Neutrophil (primary cell): ENCODE measurements around the gene GXYLT1.

ENCODE experiments used
- H3K27ac ChIP-seq: fragments of 200-600 bp; sonication (generic); 2 replicates; pipeline ENCODE4 v1.5.1; 2016; ENCODE audit warnings: mild to moderate bottlenecking, moderate library complexity
- H3K27me3 ChIP-seq: fragments of 200-600 bp; sonication (generic); 2 replicates; pipeline ENCODE4 v1.6.0; 2016; ENCODE audit warnings: mild to moderate bottlenecking
- H3K36me3 ChIP-seq: fragments of 200-600 bp; sonication (generic); 2 replicates; pipeline ENCODE4 v1.5.1; 2017
- H3K4me1 ChIP-seq, 2 experiments: fragments of 200-600 bp in 1 of 2; sonication (generic) in 1 of 2; 1 replicate in 1 of 2; 2 replicates in 1 of 2; pipeline versions ENCODE4 v1.5.1 to v1.6.1; 2013 to 2016; ENCODE audit warnings: low read depth in 1 of 2, low read length in 1 of 2, mild to moderate bottlenecking in 1 of 2, moderate library complexity in 1 of 2; ENCODE audit not compliant: control insufficient read depth in 1 of 2, insufficient read depth in 1 of 2
- H3K4me3 ChIP-seq, 2 experiments: fragments of 200-600 bp in 1 of 2; sonication (generic) in 1 of 2; 1 replicate in 1 of 2; 2 replicates in 1 of 2; pipeline ENCODE4 v1.5.1; 2013 to 2016; ENCODE audit warnings: low read depth in 1 of 2, low read length in 1 of 2, mild to moderate bottlenecking in 1 of 2, moderate library complexity in 1 of 2
- H3K9me3 ChIP-seq: fragments of 200-600 bp; sonication (generic); 2 replicates; pipeline ENCODE4 v1.5.1; 2016
- TF ChIP-seq, protein P1 (sequence below): fragments of 200-600 bp; sonication (generic); IDR thresholded peaks from 2 replicates; pipeline ENCODE4 v1.5.1; 2016; ENCODE audit warnings: antibody characterized with exemption

Gene GXYLT1

DNA sequence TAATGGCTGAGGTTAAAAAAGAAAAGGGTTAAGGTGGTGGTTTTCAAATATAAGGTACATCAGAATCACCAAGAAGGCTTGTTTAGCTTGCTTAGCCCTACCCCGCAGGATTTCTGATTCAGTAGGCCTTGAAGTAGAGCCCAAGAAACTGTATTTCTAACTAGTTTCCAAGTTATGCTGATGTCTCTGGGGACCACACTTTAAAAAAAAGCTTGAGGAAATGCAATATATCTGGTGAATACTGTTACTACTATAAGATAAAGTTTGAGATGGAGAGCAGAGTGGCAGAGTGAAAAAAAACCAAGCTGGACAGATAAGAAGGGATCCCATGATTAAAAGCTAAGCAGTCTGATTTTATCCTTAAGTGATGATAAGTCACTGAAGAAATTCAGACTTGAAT lies 18.3 kb upstream of the GXYLT1 start:
- H3K27ac ChIP-seq = no peak overlapping the region
- no peaks in the 10 kb centered on the region for H3K27me3 ChIP-seq
- no peaks in the 10 kb centered on the region for H3K9me3 ChIP-seq
- H3K4me3 ChIP-seq = no peak overlapping the region
- TF ChIP-seq, protein P1, sequence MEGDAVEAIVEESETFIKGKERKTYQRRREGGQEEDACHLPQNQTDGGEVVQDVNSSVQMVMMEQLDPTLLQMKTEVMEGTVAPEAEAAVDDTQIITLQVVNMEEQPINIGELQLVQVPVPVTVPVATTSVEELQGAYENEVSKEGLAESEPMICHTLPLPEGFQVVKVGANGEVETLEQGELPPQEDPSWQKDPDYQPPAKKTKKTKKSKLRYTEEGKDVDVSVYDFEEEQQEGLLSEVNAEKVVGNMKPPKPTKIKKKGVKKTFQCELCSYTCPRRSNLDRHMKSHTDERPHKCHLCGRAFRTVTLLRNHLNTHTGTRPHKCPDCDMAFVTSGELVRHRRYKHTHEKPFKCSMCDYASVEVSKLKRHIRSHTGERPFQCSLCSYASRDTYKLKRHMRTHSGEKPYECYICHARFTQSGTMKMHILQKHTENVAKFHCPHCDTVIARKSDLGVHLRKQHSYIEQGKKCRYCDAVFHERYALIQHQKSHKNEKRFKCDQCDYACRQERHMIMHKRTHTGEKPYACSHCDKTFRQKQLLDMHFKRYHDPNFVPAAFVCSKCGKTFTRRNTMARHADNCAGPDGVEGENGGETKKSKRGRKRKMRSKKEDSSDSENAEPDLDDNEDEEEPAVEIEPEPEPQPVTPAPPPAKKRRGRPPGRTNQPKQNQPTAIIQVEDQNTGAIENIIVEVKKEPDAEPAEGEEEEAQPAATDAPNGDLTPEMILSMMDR = no peak
- H3K36me3 ChIP-seq = peaks cover 20% of the 10 kb centered on the region
- H3K4me1 ChIP-seq = no peaks in the 10 kb centered on the region

DNA sequence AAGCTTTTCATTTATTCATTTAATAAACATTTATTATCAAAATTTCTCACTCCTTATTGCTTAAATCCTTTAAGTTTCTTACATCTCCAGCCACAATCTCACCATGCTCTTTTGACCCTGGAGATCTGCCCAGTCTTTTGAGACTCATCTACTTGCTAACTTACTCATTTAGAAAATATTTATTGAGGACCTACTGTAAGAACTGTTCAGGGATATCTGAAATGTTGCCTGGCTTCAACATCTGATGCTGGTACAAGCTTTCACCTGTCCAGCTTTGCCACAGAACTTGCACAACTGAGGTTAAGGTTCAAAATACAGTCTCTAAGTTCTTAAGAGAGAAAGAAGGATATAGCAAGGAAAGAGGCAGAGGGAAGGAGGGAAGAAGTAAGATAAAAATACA lies 17.5 kb upstream of the GXYLT1 start:
- H3K27me3 ChIP-seq = no peaks in the 10 kb centered on the region
- H3K9me3 ChIP-seq = no peaks in the 10 kb centered on the region
- no peak overlapping the region for H3K27ac ChIP-seq
- TF ChIP-seq, protein P1 = no peak
- H3K36me3 ChIP-seq = peaks cover 20% of the 10 kb centered on the region
- H3K4me1 ChIP-seq = no peaks in the 10 kb centered on the region
- no peak overlapping the region for H3K4me3 ChIP-seq

DNA sequence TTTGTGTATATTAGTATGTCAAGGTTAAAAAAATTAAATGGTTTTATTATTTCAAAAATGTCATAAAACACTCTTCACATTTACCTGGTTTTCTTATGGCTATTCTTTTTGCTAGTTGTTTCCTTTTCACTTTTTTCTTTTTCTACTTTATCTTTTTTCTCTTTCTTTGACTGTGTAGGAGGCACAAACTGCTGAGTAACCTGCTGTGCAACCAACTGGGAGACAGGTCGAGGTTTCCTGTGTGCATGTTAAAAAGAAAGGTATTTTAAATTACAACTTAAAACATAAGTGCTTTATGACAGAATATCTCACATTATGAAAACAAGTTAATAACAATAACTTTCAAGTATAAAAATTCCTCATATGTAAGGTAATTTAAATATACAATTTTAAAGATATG lies 16.9 kb upstream of the GXYLT1 start:
- Histone ChIP-seq H3K9me3 (no peaks in the 10 kb centered on the region), H3K4me3 (no peak overlapping the region), H3K4me1 (no peaks in the 10 kb centered on the region), H3K27me3 (no peaks in the 10 kb centered on the region), H3K36me3 (peaks cover 20% of the 10 kb centered on the region), H3K27ac (no peak overlapping the region)
- TF ChIP-seq, protein P1 = no peak

DNA sequence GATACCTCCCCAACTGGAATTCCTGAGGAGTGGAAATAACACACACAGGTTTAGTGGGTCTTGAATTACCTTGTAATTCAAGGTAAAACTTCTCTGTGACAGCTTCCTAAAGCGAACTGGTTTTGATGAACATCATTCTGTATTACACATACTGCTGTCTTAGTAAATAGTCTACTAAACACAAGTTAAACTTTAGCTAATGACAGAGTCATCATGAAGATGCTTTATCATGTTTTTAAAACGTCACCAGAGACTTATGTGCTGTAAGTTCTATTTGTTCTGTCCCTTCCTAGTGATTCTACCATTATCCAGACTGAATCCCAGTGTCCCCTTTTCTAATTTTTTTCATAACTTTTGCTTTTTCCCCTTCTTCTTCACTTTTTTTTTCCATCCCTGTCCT lies 11.6 kb upstream of the GXYLT1 start:
- H3K36me3 ChIP-seq = peaks cover 19% of the 10 kb centered on the region

DNA sequence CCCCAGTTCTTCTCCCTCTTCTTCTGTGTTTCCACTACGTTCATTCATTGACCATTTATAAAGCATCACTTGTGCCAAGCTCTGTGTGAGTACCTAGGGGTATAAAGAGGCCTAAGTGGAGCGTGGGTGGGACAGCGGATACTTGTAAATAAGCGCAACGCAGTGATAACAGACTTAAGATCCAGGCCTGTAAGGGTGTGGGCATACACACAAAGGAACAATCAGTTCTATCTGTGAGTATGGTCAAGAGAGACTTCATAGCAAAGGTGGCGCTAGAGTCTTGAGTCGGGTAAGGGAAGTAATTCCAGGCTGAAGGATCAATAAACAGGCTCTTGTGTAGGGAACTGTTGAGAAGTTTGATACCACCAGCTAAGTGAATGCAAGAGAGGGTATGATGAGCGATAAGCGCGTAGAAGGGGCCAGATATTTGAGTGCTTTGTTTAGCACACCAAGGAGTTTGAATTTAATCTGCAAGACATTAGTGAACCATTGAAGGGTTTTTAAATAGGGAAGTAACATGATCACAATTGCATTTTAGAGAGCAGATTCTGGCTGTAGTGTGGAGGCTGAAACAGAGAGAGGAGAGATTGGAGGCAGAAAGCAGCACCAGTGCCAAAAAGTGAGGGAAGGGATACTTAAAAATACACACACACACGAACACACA lies 1.0 kb upstream of the GXYLT1 start:
- TF ChIP-seq, protein P1 = no peak
- peaks cover 20 to 26% of the 10 kb centered on the region in 2 experiments for H3K4me1 ChIP-seq
- H3K27ac ChIP-seq = peak overlapping the region; percentile 89
- no peaks in the 10 kb centered on the region for H3K9me3 ChIP-seq
- H3K36me3 ChIP-seq = no peaks in the 10 kb centered on the region
- H3K27me3 ChIP-seq = no peaks in the 10 kb centered on the region
- peak overlapping the region in 1 of 2 experiments; percentile 76 for H3K4me3 ChIP-seq

More for the DNA sequence above, 11.6 kb upstream of the GXYLT1 start:
- H3K4me3 ChIP-seq = no peak overlapping the region
- H3K4me1 ChIP-seq = no peaks in the 10 kb centered on the region
- no peak overlapping the region for H3K27ac ChIP-seq
- no peaks in the 10 kb centered on the region for H3K27me3 ChIP-seq
- TF ChIP-seq, protein P1 = no peak
- H3K9me3 ChIP-seq = no peaks in the 10 kb centered on the region
